Keratinocyte (primary cell): ENCODE measurements around the gene CCL27. TPM values are rescaled to one million over a fixed set of nuclear protein-coding genes. Genes with fewer than 3 reads are reported as not detected.

Experiments used
- DNase-seq: peaks from one replicate; pipeline ENCODE4 v3.0.0-alpha.2; 2011; ENCODE audit warnings: low read depth, missing footprints, low spot score
- FAIRE-seq: peaks from 2 replicates; lab custom pipeline; 2011; peaks lifted over from hg19 to GRCh38; lab: Jason Lieb, UNC
- H2AFZ ChIP-seq: 2 replicates; pipeline ENCODE4 v1.6.0; 2012; ENCODE audit warnings: low read length, control low read depth, inconsistent platforms; ENCODE audit not compliant: control insufficient read depth
- H3K27ac ChIP-seq: 2 replicates; pipeline ENCODE4 v1.5.1; 2011; ENCODE audit warnings: low read length; ENCODE audit not compliant: control insufficient read depth, insufficient read depth
- H3K27me3 ChIP-seq: 3 replicates; pipeline ENCODE4 v1.6.0; 2011; ENCODE audit warnings: low read length; ENCODE audit not compliant: control insufficient read depth, insufficient read depth; ENCODE audit errors: extremely low read depth
- H3K36me3 ChIP-seq, 2 experiments: 2 replicates in 1 of 2; 3 replicates in 1 of 2; pipeline ENCODE4 v1.5.1; 2011; ENCODE audit warnings: low read length in 2 of 2, mild to moderate bottlenecking in 1 of 2; ENCODE audit not compliant: control insufficient read depth in 2 of 2, insufficient read depth in 2 of 2; ENCODE audit errors: extremely low read depth in 1 of 2
- H3K4me1 ChIP-seq: 3 replicates; pipeline ENCODE4 v1.5.1; 2011; ENCODE audit warnings: low read length; ENCODE audit not compliant: control insufficient read depth, insufficient read depth; ENCODE audit errors: extremely low read depth
- H3K4me2 ChIP-seq: 3 replicates; pipeline ENCODE4 v1.6.0; 2011; ENCODE audit warnings: low read depth, low read length; ENCODE audit not compliant: control insufficient read depth, insufficient read depth; ENCODE audit errors: extremely low read depth
- H3K4me3 ChIP-seq, 3 experiments: fragments of 200-600 bp in 1 of 3; sonication (generic) in 1 of 3; 2 replicates in 2 of 3; 3 replicates in 1 of 3; pipeline ENCODE4 v1.5.1; 2011 to 2016; ENCODE audit warnings: low read length in 3 of 3, mild to moderate bottlenecking in 3 of 3, control low read depth in 2 of 3, inconsistent platforms in 1 of 3, low read depth in 1 of 3, mixed read lengths in 1 of 3, mixed run types in 1 of 3, moderate library complexity in 1 of 3; ENCODE audit not compliant: control insufficient read depth in 2 of 3, insufficient read depth in 2 of 3; ENCODE audit errors: extremely low read depth in 1 of 3
- H3K79me2 ChIP-seq: 2 replicates; pipeline ENCODE4 v1.6.0; 2012; ENCODE audit warnings: low read length; ENCODE audit not compliant: control insufficient read depth, insufficient read depth
- H3K9ac ChIP-seq: 3 replicates; pipeline ENCODE4 v1.6.0; 2011; ENCODE audit warnings: low read length; ENCODE audit not compliant: control insufficient read depth, insufficient read depth; ENCODE audit errors: extremely low read depth
- H3K9me1 ChIP-seq: 3 replicates; pipeline ENCODE4 v1.6.0; 2011; ENCODE audit warnings: low read length; ENCODE audit not compliant: control insufficient read depth, insufficient read depth; ENCODE audit errors: extremely low read depth
- H3K9me3 ChIP-seq: 2 replicates; pipeline ENCODE4 v1.5.1; 2012; ENCODE audit warnings: low read depth, low read length; ENCODE audit not compliant: control insufficient read depth
- H4K20me1 ChIP-seq: 3 replicates; pipeline ENCODE4 v1.6.0; 2011; ENCODE audit warnings: low read length; ENCODE audit not compliant: control insufficient read depth, insufficient read depth; ENCODE audit errors: extremely low read depth
- EZH2 ChIP-seq: IDR thresholded peaks from one replicate; pipeline ENCODE4 v1.6.1; 2012; ENCODE audit warnings: inconsistent platforms, mild to moderate bottlenecking, low read length, moderate library complexity
- dilution Hi-C: fragments of 300-500 bp; cut with MboI; formaldehyde crosslinking; loops from one replicate; pipeline ENCODE4 v1.7.0; 2020; ENCODE audit warnings: low sequenced_read_pairs; ENCODE audit not compliant: extremely low pct_ligation_motif_present
- polyA plus RNA-seq, 5 experiments: library from polyadenylated mRNA; depleted of rRNA in 3 of 5; stranded (reverse) in 3 of 5; stranded (forward) in 1 of 5; unstranded in 1 of 5; fragments of >200 nt; gene quantifications; 1 replicate in 1 of 5; 2 replicates in 3 of 5; 3 replicates in 1 of 5; pipeline versions ENCODE4 v1.2.1 to v1.2.3, GENCODE V29; 2011 to 2012; ENCODE audit warnings: missing spikeins in 2 of 5, low read depth in 1 of 5, low replicate concordance in 1 of 5
- TF ChIP-seq, protein P1 (sequence below), 3 experiments: IDR thresholded peaks in 1 of 3; conservative IDR thresholded peaks in 1 of 3; optimal IDR thresholded peaks in 1 of 3; 2 replicates in 2 of 3; 3 replicates in 1 of 3; pipeline versions ENCODE3 to v1.5.1; 2011; ENCODE audit warnings: low read length in 3 of 3, mild to moderate bottlenecking in 3 of 3, moderate library complexity in 2 of 3, control low read depth in 1 of 3, inconsistent platforms in 1 of 3; ENCODE audit not compliant: insufficient read depth in 2 of 3; ENCODE audit errors: extremely low read depth in 1 of 3

Gene CCL27
- polyA plus RNA-seq, 1 donor (not counting 4 experiments of a cell fraction or from before 2014, with no cell fraction given), result 0.46 TPM

GRCh38 chr9:34625186-34625486 lies 37.3 kb downstream of the CCL27 start:
- no peak overlapping the region for H3K4me3 ChIP-seq
- no peak overlapping the region for H3K27ac ChIP-seq
- no peaks in the 10 kb centered on the region for H3K79me2 ChIP-seq
- no peak overlapping the region for H3K4me2 ChIP-seq
- H3K9ac ChIP-seq, result no peak overlapping the region
- DNase-seq, result no peak
- no peaks in the 10 kb centered on the region for H4K20me1 ChIP-seq
- FAIRE-seq, result no peak
- H2AFZ ChIP-seq, result no peak overlapping the region
- no peaks in the 10 kb centered on the region for H3K9me1 ChIP-seq
- peaks cover 8% of the 10 kb centered on the region for H3K4me1 ChIP-seq
- dilution Hi-C loops, result no loop called here
- TF ChIP-seq, protein P1, sequence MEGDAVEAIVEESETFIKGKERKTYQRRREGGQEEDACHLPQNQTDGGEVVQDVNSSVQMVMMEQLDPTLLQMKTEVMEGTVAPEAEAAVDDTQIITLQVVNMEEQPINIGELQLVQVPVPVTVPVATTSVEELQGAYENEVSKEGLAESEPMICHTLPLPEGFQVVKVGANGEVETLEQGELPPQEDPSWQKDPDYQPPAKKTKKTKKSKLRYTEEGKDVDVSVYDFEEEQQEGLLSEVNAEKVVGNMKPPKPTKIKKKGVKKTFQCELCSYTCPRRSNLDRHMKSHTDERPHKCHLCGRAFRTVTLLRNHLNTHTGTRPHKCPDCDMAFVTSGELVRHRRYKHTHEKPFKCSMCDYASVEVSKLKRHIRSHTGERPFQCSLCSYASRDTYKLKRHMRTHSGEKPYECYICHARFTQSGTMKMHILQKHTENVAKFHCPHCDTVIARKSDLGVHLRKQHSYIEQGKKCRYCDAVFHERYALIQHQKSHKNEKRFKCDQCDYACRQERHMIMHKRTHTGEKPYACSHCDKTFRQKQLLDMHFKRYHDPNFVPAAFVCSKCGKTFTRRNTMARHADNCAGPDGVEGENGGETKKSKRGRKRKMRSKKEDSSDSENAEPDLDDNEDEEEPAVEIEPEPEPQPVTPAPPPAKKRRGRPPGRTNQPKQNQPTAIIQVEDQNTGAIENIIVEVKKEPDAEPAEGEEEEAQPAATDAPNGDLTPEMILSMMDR (optimal IDR thresholded peaks at IDR 0.05 in 1 of 3, IDR thresholded peaks at IDR 0.05 in 1 of 3, conservative IDR thresholded peaks at IDR 0.05 in 1 of 3; ENCODE audit: extremely low read depth in 1 of 3, insufficient read depth in 2 of 3, low read length in 3 of 3), result no peak
- TF ChIP-seq EZH2, result no peak
- peaks cover 43% of the 10 kb centered on the region for H3K27me3 ChIP-seq
- H3K9me3 ChIP-seq, result no peaks in the 10 kb centered on the region
- H3K36me3 ChIP-seq, result no peaks in the 10 kb centered on the region

GRCh38 chr9:34624475-34625185 lies 37.8 kb downstream of the CCL27 start:
- H3K79me2 ChIP-seq, result peaks cover 2% of the 10 kb centered on the region
- no peak overlapping the region for H2AFZ ChIP-seq
- H3K4me2 ChIP-seq, result no peak overlapping the region
- dilution Hi-C loops, result no loop called here
- H3K9ac ChIP-seq, result no peak overlapping the region
- FAIRE-seq, result no peak
- no peaks in the 10 kb centered on the region for H3K9me1 ChIP-seq
- no peak overlapping the region for H3K27ac ChIP-seq
- H3K4me3 ChIP-seq, result no peak overlapping the region
- no peaks in the 10 kb centered on the region for H3K9me3 ChIP-seq
- no peak for DNase-seq
- H3K36me3 ChIP-seq, result no peaks in the 10 kb centered on the region
- TF ChIP-seq, protein P1 (optimal IDR thresholded peaks at IDR 0.05 in 1 of 3, IDR thresholded peaks at IDR 0.05 in 1 of 3, conservative IDR thresholded peaks at IDR 0.05 in 1 of 3; ENCODE audit: extremely low read depth in 1 of 3, insufficient read depth in 2 of 3, low read length in 3 of 3), result no peak
- TF ChIP-seq EZH2, result no peak
- H3K27me3 ChIP-seq, result peaks cover 41% of the 10 kb centered on the region
- H4K20me1 ChIP-seq, result no peaks in the 10 kb centered on the region
- peaks cover 9% of the 10 kb centered on the region for H3K4me1 ChIP-seq
